Nucleus accumbens (tissue), 56 donors: ENCODE results near the gene COX10.
A peak's percentile ranks its signal among the peaks of the same experiment; 100 is the strongest.
"Not testable (repeated sequence)": the region's sequence is repeated elsewhere in the genome, so short reads cannot be mapped to it uniquely, and the experiment has no call there.

Experiments used
- DNase-seq, 56 donors: peaks; one replicate each; lab custom pipeline; 2025; lab: John Stamatoyannopoulos, UW

COX10 gene

DNA sequence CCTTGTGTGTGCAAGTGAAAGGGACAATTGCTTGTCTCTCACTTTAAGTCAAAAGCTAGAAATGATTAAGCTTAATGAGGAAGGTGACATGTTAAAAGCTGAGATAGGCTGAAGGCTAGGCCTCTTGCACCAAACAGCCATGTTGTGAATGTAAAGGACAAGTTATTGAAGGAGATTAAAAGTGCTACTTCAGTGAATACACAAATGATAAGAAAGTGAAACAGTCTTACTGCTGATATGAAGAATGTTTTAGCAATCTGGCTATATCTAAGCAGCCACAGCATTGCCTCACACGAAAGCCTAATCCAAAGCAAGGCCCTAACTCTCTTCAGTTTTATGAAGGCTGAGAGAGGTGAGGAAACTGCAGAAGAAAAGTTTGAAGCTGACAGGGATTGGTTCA is 96.3 kb downstream of the COX10 start:
- DNase-seq: no peak

DNA sequence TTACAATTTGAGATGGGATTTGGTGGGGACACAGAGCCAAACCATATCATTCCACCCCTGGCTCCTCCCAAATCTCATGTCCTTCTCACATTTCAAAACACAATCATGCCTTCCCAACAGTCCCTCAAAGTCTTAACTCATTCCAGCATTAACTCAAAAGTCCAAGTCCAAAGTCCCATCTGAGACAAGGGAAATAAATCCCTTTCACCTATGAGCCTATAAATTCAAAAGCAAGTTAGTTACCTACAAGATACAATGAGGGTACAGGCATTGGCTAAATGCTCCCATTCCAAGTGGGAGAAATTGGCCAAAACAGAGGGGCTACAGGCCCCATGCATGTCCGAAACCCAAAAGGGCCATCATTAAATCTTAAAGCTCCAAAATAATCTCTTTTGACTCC is 98.5 kb downstream of the COX10 start:
- not testable (repeated sequence) for DNase-seq

DNA sequence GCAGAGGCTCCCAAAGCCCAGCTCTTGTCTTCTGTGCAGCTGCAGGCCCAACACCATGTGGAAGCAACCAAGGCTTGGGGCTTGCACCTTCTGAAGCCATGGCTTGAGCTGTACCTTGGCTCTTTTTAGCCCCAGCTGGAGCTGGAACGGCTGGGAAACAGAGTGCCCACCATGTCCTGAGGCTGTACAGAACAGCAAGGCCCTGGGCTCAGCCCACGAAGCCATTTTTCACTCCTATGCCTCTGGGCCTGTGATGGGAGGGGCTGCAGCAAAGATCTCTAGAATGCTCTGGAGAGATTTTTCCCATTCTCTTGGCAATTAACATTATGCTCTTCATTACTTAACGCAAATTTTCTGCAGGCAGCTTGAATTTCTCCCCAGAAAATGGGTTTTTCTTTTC is 99.3 kb downstream of the COX10 start:
- no peak for DNase-seq

DNA sequence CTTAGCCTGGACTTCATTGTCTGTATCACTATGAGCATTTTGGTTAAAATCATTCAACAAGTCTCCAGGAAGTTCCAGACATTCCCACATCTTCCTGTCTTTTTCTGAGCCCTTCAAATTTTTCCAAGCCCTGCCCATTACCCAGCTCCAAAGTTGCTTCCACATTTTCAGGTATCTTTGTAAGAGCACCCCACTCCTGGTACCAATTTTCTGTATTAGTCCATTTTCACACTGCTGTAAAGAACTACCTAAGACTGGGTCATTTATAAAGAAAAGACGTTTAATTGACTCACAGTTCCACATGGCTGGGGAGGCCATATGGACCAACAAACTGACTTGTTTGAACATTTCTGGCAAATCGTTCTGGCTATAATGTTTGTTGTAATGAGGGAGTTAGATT is 100.0 kb downstream of the COX10 start:
- DNase-seq: no peak

DNA sequence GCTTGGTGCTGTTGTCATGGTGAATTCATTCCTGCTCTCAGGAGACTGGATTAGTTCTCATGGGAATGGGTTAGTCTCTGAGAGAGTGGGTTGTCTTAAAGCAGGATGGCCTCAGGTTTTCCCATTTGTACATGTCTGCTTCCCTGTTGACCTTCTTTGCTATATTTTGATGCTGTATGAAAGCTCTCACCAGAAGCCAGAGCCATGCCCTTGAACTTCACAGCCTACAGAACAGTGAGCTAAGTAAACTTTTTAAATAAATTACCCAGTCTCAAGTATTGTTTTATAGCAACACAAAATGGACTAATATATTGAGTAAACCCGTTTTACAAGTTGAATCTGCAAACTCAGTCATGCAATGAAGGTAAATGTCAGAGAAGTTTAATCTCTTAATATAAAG is 100.6 kb downstream of the COX10 start:
- no peak for DNase-seq

DNA sequence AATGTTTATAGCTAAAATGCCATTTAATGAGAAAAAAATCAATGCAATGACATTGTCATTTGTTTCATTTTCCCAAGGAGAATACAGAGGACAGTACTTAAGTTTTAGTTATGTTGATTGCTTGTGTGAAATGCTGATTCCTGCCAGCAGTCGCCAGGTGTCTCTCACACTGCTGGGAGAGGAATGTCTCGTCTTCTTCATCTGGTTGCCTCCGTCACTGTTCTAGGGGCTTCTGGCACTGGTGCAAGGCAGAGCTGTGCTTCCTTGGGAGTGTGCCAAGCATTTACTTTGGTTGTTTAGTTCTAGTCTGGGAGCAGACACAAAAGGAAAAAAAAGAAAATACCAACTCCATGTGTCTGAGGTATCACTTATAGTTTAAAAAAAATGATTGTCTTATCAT is 107.7 kb downstream of the COX10 start:
- peak in 1 of 56 donors; percentile 15 for DNase-seq

DNA sequence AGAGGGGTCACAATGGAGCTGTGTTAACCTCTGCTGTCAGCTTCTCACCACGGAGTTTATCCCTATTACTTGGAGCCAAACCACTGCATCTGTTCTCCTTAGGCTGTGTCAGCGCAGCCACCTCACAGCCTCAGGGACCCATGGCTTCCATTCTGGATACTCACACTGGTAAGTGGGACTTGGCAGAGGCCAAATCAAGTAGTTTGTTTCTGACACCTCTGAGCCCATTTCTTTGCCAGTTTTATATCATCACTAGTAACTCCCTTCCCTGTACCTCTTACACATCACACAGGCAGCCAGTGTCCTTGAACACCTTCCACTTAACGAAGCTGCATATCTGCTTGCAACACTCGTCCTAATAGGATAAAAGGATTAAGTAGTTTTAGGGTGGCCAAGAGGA is 108.5 kb downstream of the COX10 start:
- not testable (repeated sequence) for DNase-seq

DNA sequence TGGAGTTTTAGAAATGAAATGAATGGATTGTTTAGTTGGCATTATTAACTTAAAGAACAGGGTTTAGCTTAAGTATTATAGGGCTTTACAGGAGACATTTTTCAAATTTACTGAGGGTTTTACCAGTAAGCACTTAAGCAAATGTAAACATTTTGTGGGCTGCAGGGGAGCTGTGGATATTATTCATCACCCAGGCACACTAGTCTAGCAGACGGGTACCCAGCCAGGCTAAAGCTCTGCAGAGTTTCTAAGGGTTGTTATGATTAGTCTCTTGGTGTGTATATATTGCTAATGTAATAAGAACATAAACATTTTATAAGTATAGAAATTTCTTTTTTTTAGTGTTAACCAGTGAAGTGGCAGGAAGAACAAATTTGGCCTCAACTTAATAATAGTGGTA is 110.6 kb downstream of the COX10 start:
- DNase-seq: not testable (repeated sequence)

DNA sequence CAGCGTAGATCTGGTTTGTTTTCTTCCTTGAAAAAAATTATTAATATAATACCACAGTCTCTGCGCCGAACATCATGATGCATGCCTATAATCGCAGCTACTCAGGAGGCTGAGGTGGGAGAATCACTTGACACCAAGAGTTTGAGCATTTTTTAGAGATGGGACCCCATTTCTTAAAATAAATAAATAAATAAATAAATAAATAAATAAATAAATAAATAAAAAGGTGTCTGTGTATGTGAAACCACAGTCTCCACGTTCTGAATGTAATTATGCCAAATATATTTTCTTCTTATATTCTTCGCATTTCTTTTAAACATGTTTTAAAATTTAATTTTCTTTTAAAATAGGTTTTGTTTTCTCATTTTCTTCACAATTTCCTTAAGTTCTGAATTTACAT is 112.8 kb downstream of the COX10 start:
- DNase-seq: not testable (repeated sequence)

DNA sequence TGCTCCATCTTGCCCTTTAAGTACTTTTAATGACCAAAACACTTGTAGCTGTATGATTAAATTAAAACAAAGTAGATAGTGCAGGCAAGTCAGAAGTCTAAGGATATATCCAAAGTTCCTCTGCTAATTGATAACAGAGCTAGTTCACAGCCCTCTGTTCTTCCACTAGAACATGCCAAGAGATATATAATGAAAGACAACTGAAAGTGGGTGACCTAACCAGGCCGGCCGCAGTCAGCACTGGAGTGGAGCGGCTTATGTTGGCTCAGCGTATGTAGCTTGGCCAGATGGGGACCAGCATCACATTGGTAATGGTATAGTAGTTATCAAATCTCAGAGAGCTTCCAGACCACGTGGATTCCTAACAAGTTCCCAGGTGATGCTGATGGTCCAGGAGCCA is 115.2 kb downstream of the COX10 start:
- DNase-seq: not testable (repeated sequence)

DNA sequence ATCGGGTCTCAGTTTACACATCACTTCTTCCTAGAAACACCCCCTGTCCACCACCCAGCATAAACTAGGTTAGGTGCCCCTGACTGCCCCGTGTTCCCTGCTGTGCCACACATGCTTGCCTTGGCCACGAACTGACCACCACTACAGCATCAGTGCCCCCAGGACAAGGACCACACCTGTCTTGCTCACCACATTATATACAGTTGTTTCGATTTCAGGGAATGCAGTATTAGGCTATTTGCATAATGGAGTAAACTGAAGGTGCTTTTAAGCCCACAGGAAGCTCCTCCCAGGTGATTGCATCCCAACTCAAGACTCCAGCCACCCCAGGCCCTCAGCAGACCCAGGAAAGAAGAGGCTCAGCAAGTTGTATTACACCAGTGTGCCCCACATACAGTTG is 117.1 kb downstream of the COX10 start:
- not testable (repeated sequence) for DNase-seq

DNA sequence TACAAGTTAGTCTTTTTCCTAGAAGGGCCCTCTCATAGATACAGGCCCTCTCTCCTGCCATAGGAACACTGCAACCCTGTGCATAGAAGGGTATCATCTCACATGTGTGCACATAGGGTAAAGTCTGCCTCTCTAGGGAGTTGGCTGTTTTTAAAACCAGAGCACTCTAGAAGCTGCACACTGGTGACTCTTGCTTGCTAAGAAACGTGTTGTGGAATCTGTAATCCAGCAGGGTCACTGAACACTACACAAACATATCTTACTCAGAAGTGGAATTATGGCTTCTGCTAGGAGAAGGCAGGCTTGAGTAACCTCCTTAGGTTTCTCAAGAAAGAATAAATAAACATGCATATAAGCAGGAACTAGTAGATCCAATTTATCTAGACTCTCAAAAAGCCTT is 121.5 kb downstream of the COX10 start:
- DNase-seq: not testable (repeated sequence)

DNA sequence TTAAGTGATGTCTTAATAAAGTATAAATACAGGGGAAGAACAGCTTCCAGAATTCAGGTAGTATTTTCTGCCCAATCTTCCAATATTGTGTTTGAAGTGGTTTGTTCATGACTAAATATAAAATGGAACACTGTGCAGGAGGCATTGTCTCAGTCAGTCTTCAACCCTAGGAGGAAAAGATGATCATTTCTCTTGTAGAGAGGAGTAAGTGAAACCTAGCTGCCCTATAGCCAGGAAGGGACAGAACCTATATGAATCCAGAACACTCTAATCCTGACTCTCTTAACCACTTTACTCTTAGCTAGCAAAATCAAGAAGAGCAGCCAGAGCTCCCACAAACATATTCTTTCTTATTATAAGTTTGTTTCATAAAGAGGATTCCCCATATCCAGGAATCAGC is 122.2 kb downstream of the COX10 start:
- DNase-seq: not testable (repeated sequence)

DNA sequence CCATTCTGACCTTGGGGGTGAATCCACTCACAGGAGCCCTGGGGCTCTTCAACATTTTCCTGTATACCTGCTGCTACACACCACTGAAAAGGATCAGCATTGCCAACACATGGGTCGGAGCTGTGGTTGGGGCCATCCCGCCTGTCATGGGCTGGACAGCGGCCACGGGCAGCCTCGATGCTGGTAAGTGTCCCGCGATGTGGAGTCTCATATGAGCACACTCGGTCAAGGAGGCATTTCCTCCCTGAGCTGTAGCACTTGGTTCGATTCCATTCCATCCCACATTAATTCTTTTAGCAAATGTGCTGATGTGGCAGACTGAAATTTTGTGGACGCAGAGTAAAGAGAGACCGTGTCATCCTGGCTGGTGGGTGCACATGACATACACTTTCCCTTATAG is 122.7 kb downstream of the COX10 start:
- DNase-seq: not testable (repeated sequence)

DNA sequence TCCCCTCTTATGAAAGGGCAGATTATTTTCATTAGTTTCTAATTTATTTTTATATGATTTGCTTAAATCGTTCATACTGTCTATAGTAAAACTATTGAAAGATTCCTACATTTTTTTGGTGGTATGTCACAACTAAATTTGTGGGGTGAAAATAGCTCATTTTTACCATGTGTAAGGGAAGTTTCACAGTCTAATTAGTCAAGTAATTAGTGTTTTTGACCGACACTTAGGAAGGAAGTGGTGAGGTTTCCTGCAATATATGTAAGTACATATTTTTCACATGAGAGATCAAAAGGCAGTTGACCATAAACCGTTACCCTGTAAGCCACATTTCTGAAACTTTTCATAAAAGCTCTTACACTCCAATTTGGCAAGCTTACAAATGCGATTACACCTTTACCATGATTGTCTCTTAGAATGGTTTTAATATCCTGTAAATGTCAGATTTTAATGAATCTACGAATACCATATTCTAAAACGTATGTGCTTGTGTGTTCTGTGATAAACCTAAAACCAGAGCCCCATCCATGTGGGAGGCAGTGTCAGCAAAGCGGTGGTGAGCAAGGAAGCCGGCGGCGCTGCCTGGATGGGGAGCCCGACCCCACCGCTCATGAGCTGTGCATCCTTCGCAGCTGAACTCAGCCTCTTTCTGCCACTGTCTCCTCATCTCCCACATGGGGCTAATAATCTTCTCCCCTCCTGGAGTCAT is 123.5 kb downstream of the COX10 start:
- not testable (repeated sequence) for DNase-seq

DNA sequence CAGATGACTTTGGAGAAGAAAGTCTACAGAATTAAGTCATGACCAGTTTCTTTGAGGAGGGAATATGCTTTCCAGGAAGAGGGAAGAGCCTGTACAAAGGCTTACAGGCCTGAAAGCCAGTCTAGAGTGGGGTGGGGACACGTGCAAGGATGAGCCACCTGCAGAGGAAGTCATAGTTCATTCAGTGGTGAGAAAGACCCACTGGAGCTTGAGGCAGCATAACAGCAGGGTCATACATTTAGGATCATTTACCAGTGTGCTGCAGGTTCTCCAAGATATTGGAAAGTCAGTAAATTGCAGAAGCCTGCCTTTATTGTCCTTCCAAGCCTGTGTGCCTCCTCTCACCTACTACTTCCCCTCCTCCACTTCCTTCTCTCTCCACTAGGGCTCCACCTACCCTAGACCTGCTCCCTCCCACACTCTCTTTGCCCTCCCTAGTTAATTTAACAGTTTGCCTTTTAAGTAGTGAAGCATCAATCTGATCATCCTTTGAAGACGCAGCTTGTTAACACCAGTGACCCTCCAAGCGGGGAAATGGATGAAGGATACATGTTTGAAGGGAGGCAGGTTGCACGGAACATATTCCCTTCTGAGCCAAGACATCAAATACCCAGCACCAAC is 127.2 kb downstream of the COX10 start:
- DNase-seq: no peak

DNA sequence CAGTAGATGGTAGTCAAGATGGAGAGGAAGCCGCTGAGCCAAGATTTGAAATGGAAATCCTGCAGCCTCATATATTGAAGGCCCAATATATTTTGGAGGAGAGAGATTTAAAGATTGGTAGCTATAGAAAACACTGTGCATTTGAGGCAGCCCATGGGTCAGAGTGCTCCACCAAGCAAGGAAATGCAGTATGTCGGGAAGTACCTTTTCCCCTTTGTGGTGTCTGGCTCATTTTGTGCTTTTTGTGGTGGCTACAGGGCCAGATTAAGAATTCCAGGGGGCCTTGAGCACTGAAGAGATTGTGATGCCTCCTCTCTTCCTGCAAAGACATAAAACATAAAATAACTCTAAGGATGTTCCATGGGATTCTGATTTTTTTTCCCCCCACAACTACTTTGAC is 127.8 kb downstream of the COX10 start:
- DNase-seq: no peak

DNA sequence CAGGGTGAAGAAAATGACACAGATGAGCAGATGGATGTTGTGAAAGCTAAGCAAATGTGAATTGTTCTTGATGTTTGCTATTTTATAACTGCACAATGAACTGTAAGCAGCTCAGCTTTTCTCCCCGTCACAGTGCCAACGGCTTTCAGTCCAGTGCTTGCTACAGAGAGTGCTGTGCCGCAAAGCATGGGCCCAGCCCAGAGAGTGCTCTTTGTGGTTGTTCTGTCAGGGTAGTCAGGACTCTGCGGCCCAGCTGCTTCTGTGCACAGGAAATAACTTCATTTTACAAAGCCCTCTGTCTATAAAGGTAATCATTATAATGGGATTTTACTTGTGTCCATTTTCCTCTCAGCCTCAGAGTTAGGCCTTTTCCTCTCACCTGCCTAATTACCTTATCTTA is 128.3 kb downstream of the COX10 start:
- DNase-seq: no peak

DNA sequence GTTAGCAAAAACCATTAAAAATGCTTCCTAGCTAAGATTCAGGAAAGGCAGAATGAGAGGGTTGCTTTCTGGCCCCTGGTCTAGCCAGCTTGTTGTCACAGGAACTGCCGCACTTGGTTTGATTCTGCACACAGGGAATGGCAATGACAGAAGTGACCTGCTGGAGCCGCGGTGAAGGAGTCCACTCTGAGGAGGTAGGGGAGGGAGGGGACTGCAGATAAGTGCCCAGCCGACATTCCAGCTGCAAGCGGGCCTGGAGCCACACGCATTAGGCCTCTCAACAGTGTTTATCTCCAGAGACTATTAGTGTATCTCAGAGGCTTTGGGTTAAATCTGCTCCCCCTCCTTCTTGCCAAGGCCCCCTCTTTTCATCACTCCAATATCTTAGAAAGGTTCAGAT is 128.7 kb downstream of the COX10 start:
- no peak for DNase-seq

DNA sequence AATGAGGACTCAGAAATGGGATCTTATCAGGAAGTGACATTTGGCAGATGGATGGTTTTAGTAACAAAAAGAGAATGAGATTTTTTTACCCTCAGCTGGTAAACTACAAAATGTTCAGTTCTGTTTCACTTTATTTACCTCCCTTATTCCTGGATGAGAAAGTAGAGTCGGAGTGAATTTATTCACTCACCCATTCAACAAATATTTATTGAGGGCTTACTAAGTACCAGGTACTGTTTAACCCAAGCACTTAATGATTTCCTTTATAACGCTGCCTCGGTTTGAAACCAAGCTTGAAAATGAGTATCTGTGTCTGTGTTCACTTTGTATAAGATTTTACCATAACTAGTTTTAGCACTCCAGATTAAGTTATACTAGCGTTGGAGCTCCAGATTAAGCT is 129.3 kb downstream of the COX10 start:
- DNase-seq: no peak

DNA sequence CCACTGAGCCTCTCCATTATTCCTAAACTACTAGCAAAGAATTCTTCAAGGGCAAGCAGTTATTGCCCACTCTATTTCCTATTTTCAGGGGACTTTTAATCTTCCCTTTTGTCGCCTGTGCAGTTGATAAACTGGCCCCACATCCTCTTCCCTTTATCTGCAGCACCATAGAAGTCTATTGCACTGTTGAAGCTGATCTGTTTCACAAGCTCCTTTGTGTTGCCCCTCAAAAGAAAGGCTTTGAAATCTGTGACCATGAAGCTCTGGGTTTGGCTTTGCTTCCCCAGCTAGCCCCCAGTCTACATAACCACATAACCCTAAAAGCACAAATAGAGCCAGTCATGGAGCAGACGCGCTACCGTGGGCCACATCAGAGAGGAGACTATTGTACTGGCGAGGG is 130.3 kb downstream of the COX10 start:
- no peak for DNase-seq

DNA sequence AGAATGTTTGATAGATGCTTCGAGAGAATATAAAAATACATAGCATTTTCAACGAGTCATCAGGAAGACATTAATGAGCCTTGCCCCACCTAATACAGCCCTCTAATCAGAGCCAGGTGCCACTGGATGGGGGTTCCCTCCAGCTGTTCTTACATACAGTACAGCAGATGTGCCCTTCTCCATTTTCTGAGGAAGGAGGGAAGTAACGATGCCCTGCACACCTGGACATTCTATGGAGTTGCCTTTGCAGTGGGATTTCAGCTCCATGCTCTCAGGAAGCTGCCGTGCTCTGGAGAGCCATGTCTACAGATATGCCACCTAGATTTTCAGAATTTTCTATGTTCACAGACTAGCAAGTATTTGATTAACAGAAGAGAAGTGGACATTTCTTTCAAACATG is 131.1 kb downstream of the COX10 start:
- no peak for DNase-seq
